Skeletal muscle tissue (tissue), 4 donors: Measurements from ENCODE around the gene SYNGR2. TPM values are rescaled to one million over a fixed set of nuclear protein-coding genes. Genes with fewer than 3 reads are reported as not detected.

ENCODE experiments used
- H3K27ac ChIP-seq: one replicate; pipeline ENCODE4 v1.7.0; 2013; ENCODE audit warnings: mild to moderate bottlenecking, low read depth, low read length, inconsistent platforms
- H3K27me3 ChIP-seq, 3 donors: one replicate each; pipeline ENCODE4 v1.7.0; 2013; ENCODE audit warnings: low read length in 3 of 3; ENCODE audit not compliant: control insufficient read depth in 3 of 3, insufficient read depth in 3 of 3
- H3K36me3 ChIP-seq, 3 donors: one replicate each; pipeline ENCODE4 v1.7.0; 2013; ENCODE audit warnings: low read length in 3 of 3; ENCODE audit not compliant: control insufficient read depth in 3 of 3, insufficient read depth in 3 of 3
- H3K4me1 ChIP-seq, 3 donors: one replicate each; pipeline ENCODE4 v1.7.0; 2013; ENCODE audit warnings: low read length in 3 of 3, mild to moderate bottlenecking in 3 of 3; ENCODE audit not compliant: control insufficient read depth in 3 of 3, insufficient read depth in 3 of 3
- H3K4me3 ChIP-seq, 3 donors: one replicate each; pipeline ENCODE4 v1.7.0; 2013; ENCODE audit warnings: low read length in 3 of 3
- H3K9ac ChIP-seq, 3 donors: one replicate each; pipeline ENCODE4 v1.7.0; 2013; ENCODE audit warnings: low read length in 3 of 3, mild to moderate bottlenecking in 3 of 3, moderate library complexity in 2 of 3, low read depth in 1 of 3
- H3K9me3 ChIP-seq, 3 donors: one replicate each; pipeline ENCODE4 v1.7.0; 2013; ENCODE audit warnings: low read length in 3 of 3; ENCODE audit not compliant: control insufficient read depth in 3 of 3
- total RNA-seq: library from RNA; depleted of rRNA; stranded (reverse); fragments of >200 nt; gene quantifications from one replicate; pipeline ENCODE4 v1.2.3, GENCODE V29; 2014
- donor health status: Osteomylitis.

SYNGR2 gene
- total RNA-seq, 1 donor from 2014 or later: 34.4 TPM

GRCh38 chr17:78172249-78173051, 4.1 kb downstream of the SYNGR2 start:
- peak overlapping the region; percentile 47 to 80 (median 68) for H3K9ac ChIP-seq
- peak overlapping the region; percentile 30 to 45 (median 35) for H3K4me3 ChIP-seq
- H3K4me1 ChIP-seq: peaks cover 74 to 86% (median 80%) of the 10 kb centered on the region in 3 donors

GRCh38 chr17:78173097-78173715, 4.8 kb downstream of the SYNGR2 start:
- Histone ChIP-seq H3K36me3 (peaks cover 11 to 14% (median 14%) of the 10 kb centered on the region in 3 donors), H3K9me3 (no peaks in the 10 kb centered on the region), H3K4me3 (peak overlapping the region; percentile 30 to 45 (median 35)), H3K27me3 (no peaks in the 10 kb centered on the region), H3K27ac (peak overlapping the region; percentile 99), H3K9ac (peak overlapping the region; percentile 47 to 80 (median 68)), H3K4me1 (peaks cover 70 to 82% (median 76%) of the 10 kb centered on the region in 3 donors)

More at GRCh38 chr17:78172249-78173051, 4.1 kb downstream of the SYNGR2 start:
- Histone ChIP-seq H3K27ac (peak overlapping the region; percentile 99), H3K36me3 (peaks cover 11 to 14% (median 14%) of the 10 kb centered on the region in 3 donors), H3K27me3 (no peaks in the 10 kb centered on the region), H3K9me3 (no peaks in the 10 kb centered on the region)

GRCh38 chr17:78174346-78174869, 6.0 kb downstream of the SYNGR2 start:
- Histone ChIP-seq H3K4me1 (peaks cover 72 to 81% (median 73%) of the 10 kb centered on the region in 3 donors), H3K9ac (peak overlapping the region; percentile 60 to 83 (median 80))

GRCh38 chr17:78174870-78175642, 6.7 kb downstream of the SYNGR2 start:
- Histone ChIP-seq H3K4me3 (peak overlapping the region; percentile 67 to 70 (median 68)), H3K9ac (peak overlapping the region; percentile 60 to 83 (median 80)), H3K27me3 (no peaks in the 10 kb centered on the region), H3K36me3 (peaks cover 11 to 14% (median 14%) of the 10 kb centered on the region in 3 donors), H3K9me3 (no peaks in the 10 kb centered on the region), H3K4me1 (peaks cover 66 to 80% (median 73%) of the 10 kb centered on the region in 3 donors), H3K27ac (peak overlapping the region; percentile 99)

More at GRCh38 chr17:78174346-78174869, 6.0 kb downstream of the SYNGR2 start:
- H3K27ac ChIP-seq: peak overlapping the region; percentile 99
- H3K27me3 ChIP-seq: no peaks in the 10 kb centered on the region
- H3K36me3 ChIP-seq: peaks cover 11 to 14% (median 14%) of the 10 kb centered on the region in 3 donors
- no peaks in the 10 kb centered on the region for H3K9me3 ChIP-seq
- peak overlapping the region; percentile 67 to 70 (median 68) for H3K4me3 ChIP-seq

GRCh38 chr17:78175643-78175981, 7.2 kb downstream of the SYNGR2 start:
- peaks cover 62 to 78% (median 74%) of the 10 kb centered on the region in 3 donors for H3K4me1 ChIP-seq
- no peaks in the 10 kb centered on the region for H3K9me3 ChIP-seq
- H3K36me3 ChIP-seq: peaks cover 10 to 14% (median 13%) of the 10 kb centered on the region in 3 donors
- H3K9ac ChIP-seq: peak overlapping the region; percentile 60 to 83 (median 80)
- peak overlapping the region; percentile 67 to 70 (median 68) for H3K4me3 ChIP-seq
- peak overlapping the region; percentile 99 for H3K27ac ChIP-seq
- H3K27me3 ChIP-seq: no peaks in the 10 kb centered on the region

- no peaks in the 10 kb centered on the region for H3K27me3 ChIP-seq
- H3K9ac ChIP-seq: peak overlapping the region in 1 of 3 donors; percentile 80
- H3K4me1 ChIP-seq: peaks cover 53 to 71% (median 69%) of the 10 kb centered on the region in 3 donors
- peaks cover 1 to 7% (median 6%) of the 10 kb centered on the region in 3 donors for H3K36me3 ChIP-seq
- no peak overlapping the region for H3K4me3 ChIP-seq
- H3K9me3 ChIP-seq: no peaks in the 10 kb centered on the region
- H3K27ac ChIP-seq: peak overlapping the region; percentile 99
Measured at GRCh38 chr17:78176548-78177025, 8.2 kb downstream of the SYNGR2 start.

- no peaks in the 10 kb centered on the region for H3K36me3 ChIP-seq
- peak overlapping the region; percentile 51 for H3K27ac ChIP-seq
- H3K4me1 ChIP-seq: peaks cover 25 to 43% (median 41%) of the 10 kb centered on the region in 3 donors
- peak overlapping the region in 1 of 3 donors; percentile 7 for H3K9ac ChIP-seq
- peak overlapping the region in 1 of 3 donors; percentile 13 for H3K4me3 ChIP-seq
- H3K27me3 ChIP-seq: no peaks in the 10 kb centered on the region
- H3K9me3 ChIP-seq: no peaks in the 10 kb centered on the region
Measured at GRCh38 chr17:78179372-78179771, 11.0 kb downstream of the SYNGR2 start.

GRCh38 chr17:78180083-78180482, 11.7 kb downstream of the SYNGR2 start:
- Histone ChIP-seq H3K9ac (no peak overlapping the region), H3K9me3 (no peaks in the 10 kb centered on the region)

GRCh38 chr17:78180508-78180907, 12.1 kb downstream of the SYNGR2 start:
- peak overlapping the region; percentile 51 for H3K27ac ChIP-seq
- H3K9me3 ChIP-seq: no peaks in the 10 kb centered on the region
- no peaks in the 10 kb centered on the region for H3K36me3 ChIP-seq
- no peak overlapping the region for H3K4me3 ChIP-seq
- H3K9ac ChIP-seq: no peak overlapping the region
- no peaks in the 10 kb centered on the region for H3K27me3 ChIP-seq
- peaks cover 14 to 32% (median 30%) of the 10 kb centered on the region in 3 donors for H3K4me1 ChIP-seq

More at GRCh38 chr17:78180083-78180482, 11.7 kb downstream of the SYNGR2 start:
- Histone ChIP-seq H3K4me1 (peaks cover 18 to 36% (median 34%) of the 10 kb centered on the region in 3 donors), H3K27ac (peak overlapping the region; percentile 51), H3K27me3 (no peaks in the 10 kb centered on the region), H3K36me3 (no peaks in the 10 kb centered on the region), H3K4me3 (no peak overlapping the region)
